ENCODE measurements around the gene SNRNP35.
"Not testable (repeated sequence)": the region's sequence is repeated elsewhere in the genome, so short reads cannot be mapped to it uniquely, and the experiment has no call there.

The SNRNP35 gene, protein sequence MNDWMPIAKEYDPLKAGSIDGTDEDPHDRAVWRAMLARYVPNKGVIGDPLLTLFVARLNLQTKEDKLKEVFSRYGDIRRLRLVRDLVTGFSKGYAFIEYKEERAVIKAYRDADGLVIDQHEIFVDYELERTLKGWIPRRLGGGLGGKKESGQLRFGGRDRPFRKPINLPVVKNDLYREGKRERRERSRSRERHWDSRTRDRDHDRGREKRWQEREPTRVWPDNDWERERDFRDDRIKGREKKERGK

DNA sequence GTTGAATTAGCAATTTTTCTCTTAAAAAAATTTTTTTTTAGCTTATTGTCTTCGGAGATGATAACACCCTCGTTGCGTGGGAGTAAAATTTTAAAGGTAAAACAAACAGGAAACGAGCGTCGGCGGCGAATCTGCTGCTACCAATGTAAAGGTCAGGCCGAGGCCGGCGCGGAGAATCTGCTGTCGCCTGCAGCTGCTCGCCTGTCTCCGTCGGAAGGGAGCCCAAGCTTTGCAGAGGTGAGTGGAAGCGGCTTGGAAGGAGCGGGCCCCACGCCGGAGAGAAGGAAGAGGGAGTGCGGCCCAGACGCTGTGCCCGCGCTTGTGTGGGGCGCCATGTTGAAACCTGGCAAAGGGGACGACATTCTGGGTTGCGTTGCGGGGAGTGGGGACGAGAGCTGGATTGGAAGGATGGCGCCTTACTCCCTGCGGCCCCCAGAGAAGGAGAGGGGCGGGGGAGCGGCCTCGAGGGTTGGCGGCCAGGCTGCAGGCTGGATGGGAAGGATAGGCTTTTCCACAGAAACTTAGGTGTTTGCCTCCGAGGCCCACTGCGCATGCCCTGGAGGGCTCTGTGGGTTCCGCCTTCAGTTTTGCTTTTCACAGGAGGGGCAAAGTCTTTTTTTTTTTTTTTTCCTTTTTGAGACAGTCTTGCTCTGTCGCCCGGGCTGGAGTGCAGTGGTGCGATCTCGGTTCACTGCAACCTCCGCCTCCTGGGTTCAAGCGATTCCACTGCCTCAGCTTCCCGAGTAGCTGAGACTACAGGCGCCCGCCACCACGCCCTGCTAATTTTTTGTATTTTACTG, at the start of gene SNRNP35:
Gene SNRNP35, plus strand, starts transcription at position 160 of the 800 bp plus-strand sequence. CDS start 7,402 bp downstream, outside the sequence.
- peak; percentile 65 for DNase-seq

DNA sequence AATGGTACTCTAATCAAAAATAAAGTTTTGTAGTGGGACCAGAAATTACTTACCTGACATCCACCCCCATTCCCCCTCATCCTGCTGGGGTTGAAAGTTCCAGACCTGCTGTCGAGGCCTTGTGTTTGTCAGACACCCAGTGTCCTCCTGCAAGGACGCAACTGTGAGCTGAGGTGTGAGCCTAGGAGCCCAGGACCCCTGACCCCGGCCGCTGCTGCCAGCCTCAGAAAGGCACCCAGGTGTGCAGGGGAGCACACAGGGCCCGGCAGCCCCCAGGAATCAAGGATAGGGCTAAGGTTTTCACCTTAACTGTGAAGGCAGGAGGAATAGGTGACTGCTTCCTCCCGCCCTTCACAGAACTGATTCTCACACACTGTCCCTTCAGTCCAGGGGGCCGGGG, 49.3 kb upstream of the SNRNP35 start:
- DNase-seq, result not testable (repeated sequence)

DNA sequence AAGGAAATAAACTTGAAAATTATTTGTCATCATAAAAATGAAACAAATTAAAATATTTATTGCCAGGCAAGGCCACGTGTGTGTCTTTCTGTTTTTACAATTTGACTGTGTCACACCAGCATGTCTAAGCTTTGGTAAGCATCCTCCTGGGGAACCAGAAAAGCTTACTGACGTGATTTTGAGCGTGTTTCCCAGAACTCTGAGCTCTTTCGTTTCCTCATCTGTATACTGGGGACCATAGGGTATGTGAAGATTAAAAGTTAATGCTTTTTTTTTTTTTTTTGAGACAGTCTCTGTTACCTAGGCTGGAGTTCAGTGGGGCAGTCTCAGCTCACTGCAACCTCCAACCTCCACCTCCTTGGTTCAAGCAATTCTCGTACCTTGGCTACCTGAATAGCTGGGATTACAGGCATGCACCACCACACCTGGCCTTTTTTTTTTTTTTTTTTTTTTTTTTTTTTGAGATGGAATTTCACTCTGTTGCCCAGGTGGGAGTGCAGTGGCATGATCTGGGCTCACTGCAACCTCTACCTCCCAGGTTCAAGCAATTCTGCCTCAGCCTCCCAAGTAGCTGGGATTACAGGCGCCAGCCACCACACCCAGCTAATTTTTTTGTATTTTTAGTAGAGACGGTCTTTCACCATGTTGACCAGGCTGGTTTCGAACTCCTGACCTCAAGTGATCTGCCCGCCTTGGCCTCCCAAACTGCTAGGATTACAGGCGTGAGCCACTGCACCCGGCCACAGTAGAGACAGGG, 48.5 kb upstream of the SNRNP35 start:
- DNase-seq, result not testable (repeated sequence)

DNA sequence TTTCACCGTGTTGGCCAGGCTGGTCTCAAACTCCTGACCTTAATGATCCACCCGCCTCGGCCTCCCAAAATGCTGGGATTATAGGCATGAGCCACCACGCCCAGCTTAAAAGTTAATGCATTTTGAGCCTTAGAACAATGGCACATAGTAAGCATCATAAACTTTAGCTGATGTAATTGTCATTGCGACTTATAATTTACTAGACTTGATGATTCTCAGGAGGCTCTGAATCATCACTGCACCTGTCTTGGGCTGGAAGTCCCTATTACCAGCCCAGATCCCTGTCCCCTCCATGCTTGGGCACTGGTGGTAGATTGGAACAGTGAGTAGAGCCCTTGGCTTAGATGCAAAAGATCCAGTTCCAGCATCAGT, 47.9 kb upstream of the SNRNP35 start:
- no peak for DNase-seq

DNA sequence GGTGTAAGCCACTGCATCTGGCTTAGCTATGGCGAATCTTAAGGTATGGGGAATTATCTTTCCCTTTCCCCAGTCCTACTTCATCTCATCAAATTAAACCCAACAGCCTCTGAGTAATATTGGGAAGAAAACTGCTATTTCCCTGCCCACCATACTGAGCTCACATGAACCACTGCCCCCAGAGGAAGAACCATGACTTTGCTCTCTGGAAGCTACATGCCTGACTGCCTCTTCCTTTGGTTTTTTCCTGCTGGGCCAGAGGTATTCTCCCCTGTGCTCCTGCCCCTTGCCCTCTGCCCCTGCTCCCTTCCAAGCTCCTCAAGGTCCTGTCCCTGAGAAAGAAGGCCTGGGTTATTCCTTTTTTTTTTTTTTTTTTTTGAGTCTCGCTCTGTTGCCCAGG, 36.6 kb upstream of the SNRNP35 start:
- DNase-seq, result no peak

DNA sequence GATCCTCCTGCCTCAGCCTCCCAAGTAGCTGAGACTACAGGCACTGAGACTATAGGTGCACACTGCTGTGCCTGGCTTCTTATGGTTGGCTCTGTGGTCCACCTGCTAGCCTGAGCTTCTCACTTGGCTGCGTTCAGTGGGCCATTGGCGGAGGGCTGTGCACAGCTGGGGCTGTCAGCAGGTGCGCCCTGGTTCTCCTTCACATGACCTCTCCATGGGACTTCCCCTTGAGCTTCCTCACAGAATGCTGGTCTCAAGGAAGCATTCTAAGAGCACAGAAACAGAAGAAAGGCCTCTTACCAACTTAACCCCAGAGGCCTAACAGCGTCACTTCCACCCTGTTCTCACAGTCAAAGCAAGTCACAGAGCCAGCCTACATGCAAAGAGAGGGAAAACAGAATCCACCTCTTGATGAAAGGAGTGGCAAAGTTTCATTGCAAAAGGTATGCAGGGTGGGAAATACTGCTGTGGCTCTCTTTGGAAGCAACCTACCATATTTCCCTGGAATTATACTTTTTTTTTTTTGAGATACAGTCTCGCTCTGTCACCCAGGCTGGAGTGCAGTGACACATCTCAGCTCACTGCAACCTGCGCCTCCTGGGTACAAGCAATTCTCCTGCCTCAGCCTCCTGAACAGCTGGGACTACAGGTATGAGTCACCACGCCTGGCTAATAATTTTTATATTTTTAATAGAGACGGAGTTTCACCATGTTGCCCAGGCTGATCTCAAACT, 30.7 kb upstream of the SNRNP35 start:
- no peak for DNase-seq

DNA sequence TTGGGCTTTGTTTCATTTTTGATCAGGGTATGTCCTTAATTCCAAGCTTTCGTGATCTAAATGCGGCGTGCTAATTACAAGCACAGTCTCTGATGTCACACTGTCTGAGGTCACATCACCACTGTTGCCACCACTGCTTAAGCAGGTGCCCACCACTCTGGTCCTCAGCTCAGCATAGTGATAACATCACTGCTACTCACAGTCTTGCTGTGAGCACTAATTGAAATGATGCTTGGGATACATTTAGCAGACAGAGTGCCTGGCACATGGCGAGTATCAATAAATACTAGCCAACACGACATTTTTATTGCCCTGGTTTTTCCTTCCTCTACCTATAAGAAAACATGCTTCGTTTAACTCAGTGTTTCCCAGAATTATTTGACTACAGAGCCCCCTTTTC, 29.3 kb upstream of the SNRNP35 start:
- no peak for DNase-seq

DNA sequence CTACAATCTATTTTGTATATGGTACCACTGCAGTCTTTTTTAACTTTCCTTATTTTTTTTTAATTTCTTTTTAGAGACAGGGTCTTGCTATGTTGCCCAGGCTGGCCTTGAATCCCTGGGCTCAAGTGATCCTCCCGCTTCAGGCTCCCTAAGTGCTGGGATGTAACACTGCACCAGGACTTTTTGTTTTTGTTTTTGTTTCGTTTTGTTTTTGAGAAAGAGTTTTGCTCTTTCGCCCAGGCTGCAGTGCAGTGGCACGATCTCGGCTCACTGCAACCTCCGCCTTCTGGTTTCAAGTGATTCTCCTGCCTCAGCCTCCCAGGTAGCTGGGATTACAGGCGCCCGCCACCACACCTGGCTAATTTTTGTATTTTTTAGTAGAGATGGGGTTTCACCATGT, 28.8 kb upstream of the SNRNP35 start:
- not testable (repeated sequence) for DNase-seq

DNA sequence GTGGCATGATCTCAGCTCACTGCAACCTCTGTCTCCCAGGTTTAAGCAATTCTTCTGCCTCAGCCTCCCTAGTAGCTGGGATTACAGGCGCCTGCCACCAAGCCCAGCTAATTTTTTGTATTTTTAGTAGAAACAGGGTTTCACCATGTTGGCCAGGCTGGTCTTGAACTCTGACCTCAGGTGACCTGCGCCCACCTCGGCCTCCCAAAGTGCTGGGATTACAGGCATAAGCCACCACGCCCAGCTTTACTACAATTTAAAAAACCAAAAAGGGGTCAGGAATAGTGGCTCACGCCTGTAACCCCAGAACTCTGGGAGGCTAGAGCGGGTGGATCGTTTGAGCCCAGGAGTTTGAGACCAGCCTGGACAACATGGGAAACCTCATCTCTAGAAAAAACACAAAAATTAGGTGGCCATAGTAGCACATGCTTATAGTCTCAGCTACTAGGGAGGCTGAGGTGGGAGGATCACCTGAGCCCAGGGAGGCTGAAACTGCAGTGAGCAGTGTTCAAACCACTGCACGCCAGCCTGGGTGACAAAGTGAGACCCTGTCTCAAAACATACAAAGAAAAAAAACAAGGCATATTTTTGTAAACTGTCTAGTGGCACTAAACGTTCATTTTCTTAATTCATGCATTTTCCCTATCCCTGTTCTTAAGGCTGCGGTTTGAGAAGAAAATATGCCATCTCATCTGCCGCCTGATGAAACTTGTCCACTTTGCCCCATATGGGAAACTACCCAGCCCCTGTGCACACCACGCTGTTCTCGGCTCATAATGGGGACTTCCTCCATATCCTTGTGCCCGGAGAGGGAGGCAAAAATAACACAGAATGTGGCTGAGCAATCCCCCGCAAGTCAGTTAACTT, 25.8 kb upstream of the SNRNP35 start:
- DNase-seq, result not testable (repeated sequence)

DNA sequence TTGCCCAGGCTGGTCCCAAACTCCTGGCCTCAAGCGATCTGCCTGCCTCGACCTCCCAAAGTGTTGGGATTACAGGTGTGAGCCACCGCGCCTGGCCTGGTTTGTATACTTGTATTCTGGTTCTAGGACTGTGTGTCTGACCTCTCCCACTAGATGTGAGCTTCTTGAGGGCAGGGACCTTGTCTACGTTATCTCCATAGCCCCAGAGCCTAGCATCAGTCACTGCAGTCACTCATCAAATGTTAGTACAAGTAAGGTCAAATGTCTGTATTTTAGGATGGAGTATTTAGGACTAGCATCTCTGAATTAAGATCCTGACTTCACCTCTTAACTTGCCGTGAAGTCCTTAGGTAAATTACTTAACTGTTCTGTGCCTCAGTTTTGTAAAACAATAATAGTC, 24.3 kb upstream of the SNRNP35 start:
- DNase-seq, result no peak

DNA sequence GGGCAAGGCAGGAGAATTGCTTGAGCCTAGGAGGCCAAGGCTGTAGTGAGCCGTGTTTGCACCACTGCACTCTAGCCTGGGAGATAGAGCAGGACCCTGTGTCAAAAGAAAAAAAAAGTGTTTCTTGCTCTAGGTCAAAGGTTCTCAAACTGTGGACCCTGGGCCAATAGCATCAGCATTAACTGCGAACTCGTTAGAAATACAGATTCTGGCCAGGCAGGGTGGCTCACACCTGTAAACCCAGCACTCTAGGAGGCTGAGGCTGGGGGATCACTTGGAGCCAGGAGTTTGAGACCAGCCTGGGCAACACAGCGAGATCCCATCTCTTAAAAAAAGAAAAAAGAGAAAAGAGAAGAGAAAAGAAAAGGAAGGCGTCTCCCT, 22.3 kb upstream of the SNRNP35 start:
- DNase-seq, result no peak

DNA sequence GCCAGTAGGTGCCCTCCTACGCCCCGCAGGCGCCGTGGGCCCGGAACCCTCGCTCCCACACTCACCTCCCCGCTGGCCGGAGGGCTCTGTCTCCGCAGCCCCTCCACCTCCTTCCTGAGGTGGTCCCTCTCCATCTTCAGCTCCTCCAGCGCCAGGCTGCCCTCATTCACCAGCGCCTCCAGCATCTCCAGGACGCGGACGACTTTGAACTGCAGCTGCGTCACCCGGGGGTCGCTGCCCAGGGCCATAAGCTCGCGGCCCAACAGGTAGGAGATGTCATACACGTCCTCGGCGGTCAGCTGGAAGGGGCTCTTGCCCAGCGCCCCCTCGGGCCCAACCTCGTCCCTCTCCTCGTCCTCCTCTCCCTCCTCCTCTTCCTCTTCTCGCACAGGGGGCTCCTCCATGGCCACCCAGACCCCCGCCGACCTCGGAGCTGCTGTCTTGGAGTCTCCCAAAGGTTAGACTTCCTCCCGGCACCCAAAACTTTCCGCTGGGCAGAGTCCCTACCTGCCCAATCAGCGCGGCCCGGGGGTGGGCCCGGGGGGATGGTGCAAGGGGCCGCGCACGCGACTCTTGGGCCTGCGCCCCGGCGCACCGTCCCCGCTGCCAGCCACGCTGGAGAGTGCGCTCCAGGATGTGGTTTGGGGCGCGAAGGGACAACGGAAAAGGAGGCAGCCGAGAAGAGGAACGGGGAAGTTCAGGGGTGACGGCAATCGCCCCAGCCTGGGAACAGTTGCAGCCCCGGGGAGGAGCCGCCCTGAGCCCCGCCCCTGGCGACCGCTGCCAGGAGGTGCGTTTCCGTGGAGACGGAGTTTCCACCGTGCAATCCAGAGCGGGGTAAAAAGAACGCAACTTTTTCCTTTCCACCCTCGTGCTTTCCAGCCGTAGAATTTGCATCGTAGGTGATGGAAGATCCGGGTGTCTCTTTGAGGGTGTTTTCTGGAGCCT, 21.6 kb upstream of the SNRNP35 start, which contains the start of gene RILPL2:
Gene RILPL2, minus strand, starts transcription at position 668 of the 948 bp plus-strand sequence. Its CDS starts 264 bp downstream, at position 404.
- DNase-seq, result peak; percentile 63

DNA sequence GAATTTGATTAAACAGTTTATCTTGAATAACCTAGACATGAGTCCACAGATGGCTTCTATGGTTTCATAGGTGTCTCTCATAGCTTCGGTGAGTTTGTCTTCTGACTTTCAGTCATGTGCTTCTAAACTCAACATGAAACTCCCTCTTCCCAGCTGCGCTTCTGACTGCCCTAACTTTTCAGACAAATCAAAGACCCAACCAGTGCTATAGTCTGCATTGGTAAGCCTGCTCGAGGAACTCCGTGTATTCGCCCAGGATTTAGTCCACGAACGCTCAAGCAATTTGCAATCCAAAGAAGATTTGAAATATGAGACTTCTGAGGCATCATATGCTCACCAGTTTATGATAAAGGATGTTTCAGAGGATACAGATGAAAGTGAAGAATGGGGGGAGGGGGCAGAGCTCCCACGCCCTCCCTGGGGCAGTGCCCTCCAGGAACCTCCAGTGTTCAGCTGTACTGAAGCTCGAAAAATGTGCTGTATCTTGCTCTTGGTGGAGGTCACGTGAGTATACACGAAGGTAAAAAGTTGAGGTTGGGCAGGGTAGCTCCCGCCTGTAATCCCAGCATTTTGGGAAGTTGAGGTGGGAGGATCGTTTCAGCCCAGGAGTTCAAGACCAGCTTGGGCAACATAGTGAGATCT, 16.3 kb upstream of the SNRNP35 start:
- DNase-seq, result no peak

DNA sequence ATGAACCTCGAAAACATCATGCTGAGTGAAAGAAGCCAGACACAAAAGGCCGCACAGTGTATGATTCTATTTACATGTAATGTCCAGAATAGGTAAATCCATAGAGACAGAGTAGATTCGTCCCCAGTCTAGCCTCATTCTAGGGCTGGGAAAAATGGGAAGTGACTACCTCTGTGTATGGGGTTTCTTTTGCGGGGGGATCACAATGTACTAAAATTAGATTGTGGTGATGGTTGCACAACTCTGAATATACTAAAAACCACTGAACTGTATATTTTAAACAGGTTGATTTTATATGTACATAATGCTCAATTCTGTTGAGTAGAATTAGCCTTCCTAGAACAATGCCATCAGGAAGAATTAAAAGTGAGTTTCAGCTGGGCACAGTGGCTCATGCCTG, 15.2 kb upstream of the SNRNP35 start:
- DNase-seq, result no peak

DNA sequence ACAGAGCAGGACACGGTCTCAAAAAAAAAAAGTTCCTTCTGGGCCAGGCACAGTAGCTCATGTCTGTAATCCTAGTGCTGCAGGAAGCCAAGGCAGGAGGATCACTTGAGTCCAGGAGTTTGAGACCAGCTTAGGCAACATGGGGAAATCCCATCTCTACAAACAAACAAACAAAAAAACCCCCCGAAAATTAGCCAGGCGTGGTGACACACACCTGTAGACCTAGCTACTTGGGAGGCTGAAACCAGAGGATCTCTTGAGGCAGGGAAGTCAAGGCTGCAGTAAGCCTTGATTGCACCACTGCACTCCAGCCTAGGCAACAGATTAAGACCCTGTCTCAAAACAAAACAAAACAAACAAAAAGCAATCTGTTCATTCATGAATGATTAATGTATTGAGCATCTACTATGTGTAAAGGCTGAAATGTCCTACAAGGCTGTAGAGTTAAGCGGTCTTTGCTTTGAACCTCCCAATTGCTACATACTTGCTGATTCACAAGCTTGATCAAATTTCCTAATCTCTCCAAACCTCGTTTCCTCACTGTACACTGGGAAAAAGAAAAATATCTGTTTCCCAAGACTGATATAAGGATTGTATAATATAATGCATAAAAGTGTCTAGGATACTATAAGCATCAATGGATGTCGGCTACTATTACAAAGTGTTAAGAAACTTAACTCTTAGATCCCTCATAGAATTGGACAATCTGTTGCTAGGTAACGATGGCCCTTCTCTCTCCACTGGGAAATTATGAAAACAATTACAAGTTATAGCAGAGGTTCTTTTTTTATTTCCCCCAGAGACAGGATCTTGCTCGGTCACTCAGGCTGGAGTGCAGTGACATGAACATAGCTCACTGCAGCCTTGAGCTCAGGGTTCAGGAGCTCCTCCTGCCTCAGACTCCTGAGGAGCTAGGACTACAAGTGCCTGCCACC, 13.6 kb upstream of the SNRNP35 start:
- DNase-seq, result no peak

DNA sequence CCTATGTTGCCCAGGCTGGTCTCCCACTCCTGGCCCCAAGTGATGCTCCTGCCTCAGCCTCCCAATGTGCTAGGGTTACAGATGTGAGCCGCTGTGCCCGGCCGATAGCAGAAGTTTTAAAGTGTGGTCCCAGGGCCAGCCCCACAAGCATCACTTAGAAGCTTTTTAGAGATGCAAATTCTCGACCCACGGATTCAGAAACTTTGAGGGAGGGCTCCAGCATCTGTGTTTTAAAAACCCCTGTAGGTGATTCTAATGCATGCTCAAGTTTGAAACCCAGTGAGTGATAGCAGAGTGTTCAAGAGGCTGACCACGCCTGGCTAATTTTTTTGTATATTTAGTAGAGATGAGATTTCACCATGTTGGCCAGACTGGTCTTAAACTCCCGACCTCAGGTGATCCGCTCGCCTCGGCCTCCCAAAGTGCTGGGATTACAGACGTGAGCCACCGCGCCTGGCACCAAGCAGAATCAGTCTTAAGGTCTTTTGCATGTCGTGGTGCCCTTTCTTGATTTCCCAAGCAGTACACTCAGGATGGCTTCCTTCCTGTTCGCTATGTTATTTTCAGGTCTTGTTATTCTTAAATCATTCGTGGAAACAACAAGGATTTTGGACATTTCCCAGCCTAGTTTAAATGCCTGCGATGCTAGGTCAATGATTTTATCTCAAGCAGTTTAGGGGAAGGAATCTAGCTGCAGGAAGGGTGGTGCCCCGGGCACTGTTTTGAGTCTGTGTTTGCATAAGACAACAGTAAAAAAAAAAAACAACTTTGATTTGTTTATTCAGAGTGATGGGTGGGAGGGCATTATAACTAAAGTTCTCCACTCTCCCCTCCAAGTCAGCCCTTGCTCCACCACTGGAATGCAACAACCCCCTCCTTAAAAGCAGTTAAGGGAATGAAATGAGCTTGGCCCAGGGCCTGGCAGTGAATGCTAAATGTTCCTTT, 12.3 kb upstream of the SNRNP35 start:
- DNase-seq, result no peak

DNA sequence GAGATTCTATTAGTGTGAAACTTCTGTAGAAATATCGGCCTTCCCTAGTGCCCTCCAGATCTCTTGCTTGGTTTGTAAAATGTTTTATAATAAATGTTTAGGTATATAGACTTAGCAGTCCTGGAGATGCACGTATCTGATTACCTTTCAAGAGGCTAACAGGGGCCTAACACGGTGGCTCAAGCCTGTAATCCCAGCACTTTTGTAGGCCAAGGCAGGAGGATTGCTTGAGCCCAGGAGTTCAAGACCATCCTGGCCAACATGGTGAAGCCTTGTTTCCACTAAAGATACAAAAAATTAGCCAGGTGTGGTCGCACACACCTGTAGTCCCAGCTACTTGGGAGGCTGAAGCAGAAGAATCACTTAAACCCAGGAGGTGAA, 11.6 kb upstream of the SNRNP35 start:
- DNase-seq, result no peak

DNA sequence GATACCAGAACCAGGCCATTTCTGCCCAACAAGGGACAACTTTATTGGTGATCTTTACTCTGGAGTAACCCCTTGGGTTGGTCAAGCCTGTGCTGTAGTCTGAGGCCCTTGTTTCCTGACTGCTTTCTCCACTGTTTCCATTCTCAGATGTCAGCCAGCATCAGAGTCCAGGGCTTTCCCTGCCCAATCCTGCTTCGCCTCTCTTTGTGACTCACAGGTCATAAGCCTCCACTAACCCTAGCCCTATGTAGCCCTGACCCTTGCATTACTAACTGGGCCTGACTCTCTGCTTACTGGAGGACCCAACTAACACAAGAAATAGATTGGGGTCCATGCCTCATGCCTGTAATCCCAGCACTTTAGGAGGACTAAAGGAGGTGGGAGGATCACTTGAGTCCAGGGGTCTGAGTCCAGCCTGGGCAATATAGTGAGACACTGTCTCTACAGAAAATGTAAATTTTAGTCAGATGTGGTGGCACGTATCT, 8.6 kb upstream of the SNRNP35 start:
- DNase-seq, result no peak
